IMR-90 (cell line): Measurements from ENCODE around the gene NTM. TPM values are rescaled to one million over a fixed set of nuclear protein-coding genes. Genes with fewer than 3 reads are reported as not detected.
A peak's percentile ranks its signal among the peaks of the same experiment; 100 is the strongest.

ENCODE experiments used
- ATAC-seq: fragments of 200-7000 bp; cut with Tn5 transposase; 2 replicates; pipeline ENCODE4 v1.9.1; 2020; ENCODE audit warnings: low read depth, mild to moderate bottlenecking, moderate library complexity
- BruUV-seq: library from RNA; stranded (reverse); fragments of 400-500 nt; replicated peaks from 2 replicates; lab custom pipeline; 2021; lab: Mats Ljungman, UMichigan
- CTCF ChIA-PET: fragments of 300-600 bp; formaldehyde crosslinking; extraction: SDS; loops from one replicate; lab custom pipeline; 2021; ENCODE audit warnings: antibody characterized with exemption; lab: Yijun Ruan, JAX
- POLR2A ChIA-PET: fragments of 300-600 bp; sonication (Branson Sonifier 250); formaldehyde crosslinking; loops from one replicate; lab custom pipeline; 2022; ENCODE audit warnings: antibody characterized with exemption; ENCODE audit not compliant: unreplicated experiment; lab: Charles Lee
- DNase-seq: peaks from one replicate; pipeline ENCODE4 v3.0.0; 2013
- H2AFZ ChIP-seq: replicated peaks from 2 replicates; pipeline ENCODE3; 2013; ENCODE audit warnings: low read length, mild to moderate bottlenecking; ENCODE audit not compliant: poor library complexity
- H2AK5ac ChIP-seq: 2 replicates; pipeline ENCODE4 v1.6.1; 2013; ENCODE audit warnings: low read depth, low read length, inconsistent platforms
- H2AK9ac ChIP-seq: replicated peaks from 2 replicates; pipeline ENCODE3; 2013; ENCODE audit warnings: mild to moderate bottlenecking, low read depth, low read length, moderate library complexity; ENCODE audit not compliant: poor library complexity
- H2BK120ac ChIP-seq: 2 replicates; pipeline ENCODE4 v1.6.1; 2013; ENCODE audit warnings: low read depth, low read length, inconsistent platforms
- H2BK15ac ChIP-seq: 3 replicates; pipeline ENCODE4 v1.6.1; 2013; ENCODE audit warnings: low read depth, low read length, inconsistent platforms
- H2BK20ac ChIP-seq: 2 replicates; pipeline ENCODE4 v1.6.1; 2013; ENCODE audit warnings: low read depth, mild to moderate bottlenecking, inconsistent platforms, low read length, moderate library complexity
- H2BK5ac ChIP-seq: 2 replicates; pipeline ENCODE4 v1.6.1; 2013; ENCODE audit warnings: mild to moderate bottlenecking, low read depth, low read length, inconsistent platforms; ENCODE audit not compliant: poor library complexity, severe bottlenecking
- H3K14ac ChIP-seq: replicated peaks from 2 replicates; pipeline ENCODE4 v1.6.1; 2013; ENCODE audit warnings: low read depth, low read length, inconsistent platforms
- H3K18ac ChIP-seq: 2 replicates; pipeline ENCODE4 v1.6.1; 2013; ENCODE audit warnings: low read depth, low read length, control low read depth
- H3K23ac ChIP-seq: 2 replicates; pipeline ENCODE4 v1.6.1; 2013; ENCODE audit warnings: low read depth, low read length, inconsistent platforms
- H3K27ac ChIP-seq: 2 replicates; pipeline ENCODE4 v1.5.1; 2013; ENCODE audit warnings: mild to moderate bottlenecking, control low read depth, low read length; ENCODE audit not compliant: insufficient read depth
- H3K27me3 ChIP-seq: 2 replicates; pipeline ENCODE4 v1.6.1; 2013; ENCODE audit warnings: low read length; ENCODE audit not compliant: control insufficient read depth, insufficient read depth
- H3K36me3 ChIP-seq: 2 replicates; pipeline ENCODE4 v1.6.1; 2013; ENCODE audit warnings: low read length, mixed read lengths; ENCODE audit not compliant: control insufficient read depth, insufficient read depth
- H3K4ac ChIP-seq: 2 replicates; pipeline ENCODE4 v1.6.1; 2013; ENCODE audit warnings: low read depth, low read length, inconsistent platforms
- H3K4me1 ChIP-seq: 2 replicates; pipeline ENCODE4 v1.6.1; 2013; ENCODE audit warnings: low read length, mixed read lengths; ENCODE audit not compliant: control insufficient read depth, insufficient read depth
- H3K4me2 ChIP-seq: 2 replicates; pipeline ENCODE4 v1.6.1; 2013; ENCODE audit warnings: low read depth, mild to moderate bottlenecking, control low read depth, low read length, moderate library complexity
- H3K4me3 ChIP-seq: 2 replicates; pipeline ENCODE4 v1.5.1; 2013; ENCODE audit warnings: low read depth, mild to moderate bottlenecking, control low read depth, low read length, moderate library complexity; ENCODE audit not compliant: insufficient read depth
- H3K56ac ChIP-seq: 2 replicates; pipeline ENCODE4 v1.6.1; 2013; ENCODE audit warnings: low read length, inconsistent platforms; ENCODE audit not compliant: insufficient read depth; ENCODE audit errors: extremely low read depth
- H3K79me1 ChIP-seq, 2 experiments: 2 replicates each; pipeline ENCODE4 v1.6.1; 2013; ENCODE audit warnings: low read length in 2 of 2, inconsistent platforms in 1 of 2, low read depth in 1 of 2
- H3K9ac ChIP-seq: 2 replicates; pipeline ENCODE4 v1.6.1; 2013; ENCODE audit warnings: low read depth, low read length, control low read depth
- H3K9me1 ChIP-seq: 2 replicates; pipeline ENCODE4 v1.6.1; 2013; ENCODE audit warnings: low read length, inconsistent platforms; ENCODE audit not compliant: insufficient read depth
- H3K9me3 ChIP-seq: 2 replicates; pipeline ENCODE4 v1.6.1; 2013; ENCODE audit warnings: low read length; ENCODE audit not compliant: control insufficient read depth, insufficient read depth
- H4K20me1 ChIP-seq: 2 replicates; pipeline ENCODE4 v1.6.1; 2013; ENCODE audit warnings: low read length, inconsistent platforms; ENCODE audit not compliant: insufficient read depth
- H4K5ac ChIP-seq: 2 replicates; pipeline ENCODE4 v1.6.1; 2013; ENCODE audit warnings: mild to moderate bottlenecking, low read depth, low read length, control low read depth
- H4K8ac ChIP-seq, 2 experiments: 2 replicates each; pipeline ENCODE4 v1.6.1; 2013; ENCODE audit warnings: low read depth in 2 of 2, low read length in 2 of 2, control low read depth in 1 of 2, inconsistent platforms in 1 of 2
- H4K91ac ChIP-seq: 2 replicates; pipeline ENCODE4 v1.6.1; 2013; ENCODE audit warnings: low read depth, low read length, inconsistent platforms; ENCODE audit not compliant: insufficient read depth
- CEBPB ChIP-seq: IDR thresholded peaks from 2 replicates; pipeline ENCODE4 v1.6.1; 2012; ENCODE audit warnings: low read depth, low read length, improper control_type of control experiment
- MAZ ChIP-seq: IDR thresholded peaks from 2 replicates; pipeline ENCODE4 v1.6.1; 2012; ENCODE audit warnings: low read depth, mild to moderate bottlenecking, low read length, improper control_type of control experiment, moderate library complexity, borderline replicate concordance
- WGBS, 2 experiments: methylation state at CpG; one replicate each; pipeline versions ENCODE4 v1.1.5 to v1.1.7; 2013; ENCODE audit warnings: missing lambda C conversion rate in 2 of 2; ENCODE audit not compliant: insufficient read length in 1 of 2; ENCODE audit errors: extremely low coverage in 2 of 2; 5-methylcytosine and 5-hydroxymethylcytosine counted together
- dilution Hi-C: fragments of 300-500 bp; cut with HindIII; formaldehyde crosslinking; loops from one replicate; pipeline ENCODE4 v1.14.3; 2018; ENCODE audit warnings: low sequenced_read_pairs; ENCODE audit not compliant: unreplicated experiment
- in situ Hi-C: fragments of 300-500 bp; cut with MboI; formaldehyde crosslinking; loops from 3 replicates; pipeline ENCODE4 v1.14.3; 2019; ENCODE audit warnings: low sequenced_read_pairs, inconsistent platforms, mixed read lengths
- intact Hi-C: fragments of 100-400 bp; cut with micrococcal nuclease; formaldehyde crosslinking; loops from 2 replicates; pipeline ENCODE4 v1.10.0; 2022
- polyA plus RNA-seq, 3 experiments: library from polyadenylated mRNA; depleted of rRNA; stranded (reverse); fragments of >200 nt; gene quantifications; 2 replicates each; pipeline ENCODE4 v1.2.3, GENCODE V29; 2012; ENCODE audit warnings: low replicate concordance in 1 of 3
- total RNA-seq: library from RNA; depleted of rRNA; stranded (reverse); fragments of >200 nt; gene quantifications from 2 replicates; pipeline ENCODE4 v1.2.3, GENCODE V29; 2012

Gene NTM
- total and polyA plus RNA-seq, 2 of the 4 experiments (the other 2 are of a cell fraction), result 19.5 to 25.5 TPM

DNA sequence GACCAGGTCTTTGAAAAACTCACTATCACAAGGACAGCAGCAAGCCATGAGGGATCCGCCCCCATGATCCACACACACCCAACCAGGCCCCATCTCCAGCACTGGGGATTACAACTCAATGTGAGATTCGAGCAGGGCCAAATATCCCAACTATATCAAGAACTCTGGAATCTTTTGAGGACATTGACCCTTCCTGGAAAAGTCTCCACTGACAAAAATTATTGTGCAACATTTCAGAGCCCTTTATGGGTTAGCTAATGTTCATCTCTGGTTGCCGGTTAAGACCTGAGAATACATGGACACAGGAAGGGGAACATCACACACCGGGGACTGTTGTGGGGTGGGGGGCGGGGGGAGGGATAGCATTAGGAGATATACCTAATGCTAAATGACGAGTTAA, 479.1 kb downstream of the NTM start:
- Histone ChIP-seq H3K9me3 (no peaks in the 10 kb centered on the region), H4K91ac (no peak overlapping the region), H3K56ac (no peak overlapping the region), H3K4me3 (no peak overlapping the region), H3K9me1 (no peaks in the 10 kb centered on the region), H2AFZ (no peak overlapping the region), H3K27me3 (peaks cover 37% of the 10 kb centered on the region), H3K9ac (no peak overlapping the region), H2AK9ac (no peak overlapping the region), H3K4me2 (no peak overlapping the region), H2BK120ac (no peak overlapping the region), H3K36me3 (no peaks in the 10 kb centered on the region), H4K20me1 (no peaks in the 10 kb centered on the region), H4K5ac (no peak overlapping the region), H3K18ac (no peak overlapping the region), H2BK15ac (no peak overlapping the region), H2BK20ac (no peak overlapping the region), H2AK5ac (no peak overlapping the region), H2BK5ac (no peak overlapping the region), H3K4ac (no peak overlapping the region), H3K14ac (no peak overlapping the region), H3K4me1 (no peaks in the 10 kb centered on the region), H3K23ac (no peak overlapping the region), H3K79me1 (no peaks in the 10 kb centered on the region), H3K27ac (no peak overlapping the region), H4K8ac (no peak overlapping the region)
- CTCF ChIA-PET, result no interaction called here
- ATAC-seq, result no peak
- POLR2A ChIA-PET, result no interaction called here
- intact Hi-C loops, result no loop called here
- DNase-seq, result no peak
- WGBS, 2 experiments, result no CpG with 5 or more reads among the region's 6 CpGs
- no TSS peak for BruUV-seq
- TF ChIP-seq MAZ (no peak), CEBPB (peak; percentile 64)
- dilution Hi-C loops, result no loop called here
- in situ Hi-C loops, result no loop called here
